Measurements from ENCODE around the gene RCAN2. TPM values are rescaled to one million over a fixed set of nuclear protein-coding genes. Genes with fewer than 3 reads are reported as not detected.

RCAN2 gene
- total and polyA plus RNA-seq, 2 donors (not counting 3 experiments of a cell fraction or from before 2014, with no cell fraction given) = 0.07 to 0.33 TPM

- Histone ChIP-seq H3K27me3 (ENCODE audit: control insufficient read depth in 2 of 2, insufficient read depth in 2 of 2, low read length in 2 of 2) (peaks cover 2 to 4% of the 10 kb centered on the region in 2 experiments), H2AFZ (ENCODE audit: low read depth, low read length) (no peak overlapping the region), H3K27ac (ENCODE audit: insufficient read depth, low read depth, low read length) (no peak overlapping the region), H4K20me1 (replicated peaks; ENCODE audit: control insufficient read depth, extremely low read depth, insufficient read depth, low read length) (no peaks in the 10 kb centered on the region), H3K9me1 (replicated peaks; ENCODE audit: control insufficient read depth, extremely low read depth, insufficient read depth, low read length) (no peaks in the 10 kb centered on the region), H3K4me2 (ENCODE audit: insufficient read depth, low read length) (no peak overlapping the region), H3K9ac (replicated peaks; ENCODE audit: extremely low read depth, insufficient read depth, low read length) (no peak overlapping the region), H3K36me3 (ENCODE audit: control insufficient read depth in 2 of 2, extremely low read depth in 1 of 2, insufficient read depth in 2 of 2, low read length in 2 of 2) (no peaks in the 10 kb centered on the region), H3K79me2 (ENCODE audit: control insufficient read depth, insufficient read depth, low read length) (no peaks in the 10 kb centered on the region), H3K4me3 (replicated peaks in 1 of 3; ENCODE audit: insufficient read depth in 1 of 3, low read depth in 1 of 3, low read length in 3 of 3) (no peak overlapping the region), H3K4me1 (ENCODE audit: control insufficient read depth, extremely low read depth, insufficient read depth, low read length) (no peaks in the 10 kb centered on the region), H3K9me3 (replicated peaks; ENCODE audit: control insufficient read depth, insufficient read depth, low read length) (no peaks in the 10 kb centered on the region)
- ChIA-PET POLR2A (no interaction called here), CTCF (no interaction called here)
- TF ChIP-seq EZH2 (IDR thresholded peaks at IDR 0.05; ENCODE audit: borderline replicate concordance, low read depth, low read length, severe bottlenecking) (no peak), FOS (IDR thresholded peaks at IDR 0.05; ENCODE audit: borderline replicate concordance, insufficient read depth, low read length) (no peak), POLR2A (IDR thresholded peaks at IDR 0.05; ENCODE audit: low read depth, low read length) (no peak), GATA2 (IDR thresholded peaks at IDR 0.05; ENCODE audit: insufficient read depth, insufficient read length, low read depth, low read length) (no peak), JUN (IDR thresholded peaks at IDR 0.05; ENCODE audit: borderline replicate concordance, insufficient read depth, insufficient read length, low read depth) (no peak), POLR2AphosphoS5 (IDR thresholded peaks at IDR 0.05; ENCODE audit: insufficient read depth, low read depth, low read length) (no peak), MYC (IDR thresholded peaks at IDR 0.05; ENCODE audit: low read depth, low read length) (no peak), MAX (IDR thresholded peaks at IDR 0.05; ENCODE audit: insufficient read depth, insufficient read length) (no peak), CTCF (IDR thresholded peaks at IDR 0.05; ENCODE audit: extremely low read depth in 1 of 2, insufficient read depth in 1 of 2, low read depth in 1 of 2, low read length in 2 of 2) (no peak)
- intact Hi-C loops (cut with micrococcal nuclease) = no loop called here
- DNase-seq (ENCODE audit: low read depth, low spot score) (no peak), FAIRE-seq (no peak)
- dilution Hi-C loops (cut with MboI; ENCODE audit: extremely low pct_ligation_motif_present, low sequenced_read_pairs) = no loop called here
- BruUV-seq (replicated peaks) = no TSS peak
These were observed 22.3 kb upstream of the RCAN2 start for GRCh38 chr6:46513533-46513932.
